ENCODE results near the gene MORN5. TPM values are rescaled to one million over a fixed set of nuclear protein-coding genes. Genes with fewer than 3 reads are reported as not detected.

The MORN5 gene
- total and polyA plus RNA-seq, 8 donors: 1.2 to 7.2 (median 4.2) TPM; not detected in 1

DNA sequence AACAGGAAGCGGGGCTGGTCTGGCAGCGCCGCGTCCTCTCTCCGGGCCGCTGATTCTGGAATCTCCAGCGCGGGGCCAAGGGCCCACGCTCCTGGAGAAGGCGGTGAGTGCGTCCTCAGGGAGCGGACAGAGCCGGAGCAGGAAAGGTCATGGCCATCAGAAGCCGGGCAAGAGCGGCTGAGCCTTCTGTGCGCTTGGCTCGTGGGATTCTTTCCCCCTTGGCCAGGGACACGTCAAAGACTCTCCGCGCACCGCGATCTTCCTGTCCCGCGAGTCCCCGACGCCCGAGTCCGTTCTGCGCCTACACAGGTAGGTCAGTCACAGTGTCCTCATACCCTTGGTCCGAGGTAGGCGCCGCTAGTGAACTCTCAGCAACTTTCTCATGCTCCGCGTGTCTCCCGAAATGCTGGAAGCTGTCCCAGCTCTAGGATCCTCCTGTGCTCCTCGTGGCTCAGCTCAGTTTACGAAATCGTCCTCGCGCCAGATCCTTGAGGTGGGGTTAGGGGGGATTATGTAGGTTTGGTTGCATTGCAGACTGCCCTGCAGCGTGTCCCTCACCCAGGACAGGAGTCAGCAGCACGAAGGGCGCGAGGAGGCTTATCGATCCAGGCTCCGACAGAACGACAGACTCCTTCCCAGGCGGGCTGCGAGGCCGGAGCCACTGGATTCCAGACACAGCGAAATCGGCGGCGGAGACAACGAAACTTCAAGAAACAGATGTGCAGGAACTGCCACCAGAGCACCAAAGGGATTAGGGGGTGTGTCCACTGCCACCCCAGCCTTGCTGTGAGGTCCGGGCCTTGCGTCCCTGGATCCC is 60.4 kb downstream of the MORN5 start:
- Histone ChIP-seq H3K9me3 (no peaks in the 10 kb centered on the region), H3K36me3 (no peaks in the 10 kb centered on the region), H3K4me3 (no peak overlapping the region), H3K27me3 (peaks cover 73 to 100% of the 10 kb centered on the region in 2 donors), H3K27ac (no peak overlapping the region), H3K4me1 (peaks cover 17 to 22% of the 10 kb centered on the region in 2 donors)
- no peak for TF ChIP-seq CTCF (IDR thresholded peaks at IDR 0.05)
- intact Hi-C loops (cut with DNase I): loop anchor here in 1 of 2 donors (10.0 kb wide), 1 partner anchor 55 kb away; no protein-coding TSS in a partner anchor
- DNase-seq: no peak
- ATAC-seq: peak; percentile 6

DNA sequence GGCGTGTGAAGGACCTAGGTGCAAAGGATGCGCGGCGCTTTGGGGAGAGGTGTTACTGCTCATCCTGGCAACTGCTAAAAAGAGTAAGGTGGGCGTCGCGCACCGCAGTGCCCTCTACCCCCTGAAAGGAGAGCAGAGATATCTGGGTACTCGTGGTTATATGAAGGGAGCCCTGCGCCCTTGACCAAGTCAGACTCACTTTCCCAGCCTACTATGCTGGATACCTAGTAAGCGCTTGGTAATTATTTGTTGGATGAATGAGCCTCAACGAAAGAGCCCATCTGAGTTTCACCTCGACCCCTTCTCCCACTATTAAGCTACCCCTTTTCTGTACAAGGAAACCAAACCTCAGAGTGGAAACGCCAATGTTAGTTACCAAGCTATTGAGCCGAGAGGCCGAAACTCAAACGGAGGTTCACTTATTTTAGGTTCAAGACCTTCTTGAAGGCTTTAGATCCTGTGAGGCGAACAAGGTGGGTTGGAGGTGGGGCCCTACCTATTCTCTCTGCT is 61.0 kb downstream of the MORN5 start:
- no peak for TF ChIP-seq CTCF (IDR thresholded peaks at IDR 0.05)

GRCh38 chr9:122221183-122221811 is 61.6 kb downstream of the MORN5 start:
- DNase-seq (no peak), ATAC-seq (no peak)
- H3K9me3 ChIP-seq: no peaks in the 10 kb centered on the region
- intact Hi-C loops (cut with DNase I): no loop called here
- no peak overlapping the region for H3K27ac ChIP-seq
- H3K27me3 ChIP-seq: peaks cover 78 to 100% of the 10 kb centered on the region in 2 donors
- no peak overlapping the region for H3K4me3 ChIP-seq
- TF ChIP-seq CTCF (IDR thresholded peaks at IDR 0.05): no peak
- peaks cover 20 to 27% of the 10 kb centered on the region in 2 donors for H3K4me1 ChIP-seq
- no peaks in the 10 kb centered on the region for H3K36me3 ChIP-seq

More for the DNA sequence above, 61.0 kb downstream of the MORN5 start:
- intact Hi-C loops (cut with DNase I): no loop called here
- Histone ChIP-seq H3K4me3 (no peak overlapping the region), H3K9me3 (no peaks in the 10 kb centered on the region), H3K27ac (no peak overlapping the region), H3K36me3 (no peaks in the 10 kb centered on the region), H3K4me1 (peaks cover 17 to 22% of the 10 kb centered on the region in 2 donors), H3K27me3 (peaks cover 73 to 100% of the 10 kb centered on the region in 2 donors)
- ATAC-seq (no peak), DNase-seq (no peak)

DNA sequence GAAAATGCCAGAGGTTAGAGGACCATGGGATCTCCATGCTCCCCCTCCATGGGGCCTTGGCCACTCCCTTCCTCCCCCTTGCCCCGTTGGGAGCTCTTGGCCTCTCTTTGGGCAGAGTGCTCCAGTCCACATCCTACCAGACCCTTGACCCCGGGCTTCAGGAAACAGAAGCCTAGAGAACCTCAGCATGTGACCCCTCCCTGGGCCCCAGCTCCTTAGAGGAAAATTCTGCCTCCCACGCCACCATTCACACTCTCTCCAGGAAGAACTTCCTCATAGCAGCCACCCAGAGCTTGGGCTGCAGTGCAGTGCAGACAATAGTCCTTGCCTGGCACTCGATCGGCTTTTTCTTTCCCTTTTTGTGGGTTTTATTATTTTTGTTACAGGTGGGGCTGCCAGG is 63.1 kb downstream of the MORN5 start:
- intact Hi-C loops (cut with DNase I): no loop called here

More for the DNA sequence above, 63.1 kb downstream of the MORN5 start:
- Histone ChIP-seq H3K9me3 (no peaks in the 10 kb centered on the region), H3K27me3 (peaks cover 84 to 100% of the 10 kb centered on the region in 2 donors), H3K4me1 (peaks cover 22 to 37% of the 10 kb centered on the region in 2 donors), H3K36me3 (no peaks in the 10 kb centered on the region), H3K4me3 (no peak overlapping the region), H3K27ac (no peak overlapping the region)
- no peak for TF ChIP-seq CTCF (IDR thresholded peaks at IDR 0.05)
- ATAC-seq (no peak), DNase-seq (no peak)
